GM13976 (cell line): ENCODE results near the gene XPNPEP2.

ENCODE experiments used
- DNase-seq: peaks from one replicate; pipeline ENCODE4 v3.0.0; 2012; ENCODE audit warnings: low spot score
- in situ Hi-C: fragments of 300-500 bp; cut with MboI; formaldehyde crosslinking; loops from one replicate; pipeline ENCODE4 v1.12.0; 2022; ENCODE audit warnings: low sequenced_read_pairs, mixed read lengths, inconsistent platforms; ENCODE audit not compliant: unreplicated experiment
- TF ChIP-seq, protein P1 (sequence below): IDR thresholded peaks from 2 replicates; pipeline ENCODE4 v1.5.1; 2012; ENCODE audit warnings: borderline replicate concordance, mild to moderate bottlenecking; ENCODE audit not compliant: insufficient read depth; ENCODE audit errors: extremely low read depth, missing control alignments, control extremely low read depth

The XPNPEP2 gene

DNA sequence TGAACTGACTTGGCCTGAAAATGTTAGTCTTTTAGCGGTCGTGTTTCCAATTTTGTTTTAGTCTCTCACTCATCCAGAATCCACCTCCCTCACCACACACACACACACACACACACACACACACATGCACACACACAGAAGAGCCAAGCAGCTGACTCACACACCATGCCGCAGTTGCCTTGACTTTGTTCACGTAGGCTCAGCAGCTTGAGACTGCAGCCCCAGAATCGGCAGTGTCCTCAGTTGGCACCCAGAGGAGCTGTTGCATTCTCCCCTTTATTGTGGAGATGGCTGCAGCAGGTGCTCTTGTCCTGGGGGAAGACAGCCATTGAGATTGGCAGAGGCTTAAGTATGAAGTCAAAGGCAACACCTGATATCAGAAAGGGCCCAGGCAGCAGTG lies 20.9 kb upstream of the XPNPEP2 start:
- no peak for DNase-seq
- in situ Hi-C loops, result no loop called here
- TF ChIP-seq, protein P1, sequence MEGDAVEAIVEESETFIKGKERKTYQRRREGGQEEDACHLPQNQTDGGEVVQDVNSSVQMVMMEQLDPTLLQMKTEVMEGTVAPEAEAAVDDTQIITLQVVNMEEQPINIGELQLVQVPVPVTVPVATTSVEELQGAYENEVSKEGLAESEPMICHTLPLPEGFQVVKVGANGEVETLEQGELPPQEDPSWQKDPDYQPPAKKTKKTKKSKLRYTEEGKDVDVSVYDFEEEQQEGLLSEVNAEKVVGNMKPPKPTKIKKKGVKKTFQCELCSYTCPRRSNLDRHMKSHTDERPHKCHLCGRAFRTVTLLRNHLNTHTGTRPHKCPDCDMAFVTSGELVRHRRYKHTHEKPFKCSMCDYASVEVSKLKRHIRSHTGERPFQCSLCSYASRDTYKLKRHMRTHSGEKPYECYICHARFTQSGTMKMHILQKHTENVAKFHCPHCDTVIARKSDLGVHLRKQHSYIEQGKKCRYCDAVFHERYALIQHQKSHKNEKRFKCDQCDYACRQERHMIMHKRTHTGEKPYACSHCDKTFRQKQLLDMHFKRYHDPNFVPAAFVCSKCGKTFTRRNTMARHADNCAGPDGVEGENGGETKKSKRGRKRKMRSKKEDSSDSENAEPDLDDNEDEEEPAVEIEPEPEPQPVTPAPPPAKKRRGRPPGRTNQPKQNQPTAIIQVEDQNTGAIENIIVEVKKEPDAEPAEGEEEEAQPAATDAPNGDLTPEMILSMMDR, result no peak

DNA sequence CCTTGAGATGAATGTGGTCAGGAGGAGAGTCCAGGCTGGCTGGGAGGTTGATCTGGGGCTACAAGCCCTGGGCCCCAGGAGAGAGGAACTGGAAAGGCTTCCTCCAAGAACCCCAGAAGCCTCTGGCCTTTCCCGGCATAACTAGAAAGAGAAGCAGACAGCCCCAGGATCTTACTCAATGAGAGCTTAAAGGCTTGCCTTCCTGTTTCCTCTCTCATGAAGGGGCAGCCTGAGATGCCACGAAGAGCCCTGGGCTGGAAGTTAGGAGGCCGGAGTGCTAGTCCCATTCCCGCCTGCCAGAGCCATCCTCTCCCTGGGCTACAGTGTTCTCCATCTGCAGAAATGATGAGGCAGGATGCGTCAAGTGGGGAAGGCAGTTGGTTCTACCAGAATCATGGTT lies 20.1 kb upstream of the XPNPEP2 start:
- in situ Hi-C loops, result no loop called here
- no peak for DNase-seq
- TF ChIP-seq, protein P1, result no peak

DNA sequence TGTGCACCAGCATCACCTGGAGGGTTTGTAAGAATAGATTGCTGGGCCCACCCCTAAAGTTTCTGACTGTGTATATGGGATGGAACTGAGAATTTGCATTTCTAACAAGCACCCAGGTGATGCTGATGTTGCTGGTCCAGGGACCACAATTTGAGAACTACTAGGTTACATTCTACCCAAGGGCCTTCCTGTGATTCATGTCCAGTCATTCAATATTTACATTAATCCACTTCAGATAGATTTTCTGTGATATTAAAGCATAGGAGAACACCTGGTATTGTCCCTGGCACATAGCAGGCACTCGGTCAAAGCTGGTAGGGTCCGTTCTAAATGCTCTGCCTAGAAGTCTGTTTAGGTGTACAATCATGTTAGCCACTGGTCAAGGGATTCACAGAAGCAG lies 19.5 kb upstream of the XPNPEP2 start:
- TF ChIP-seq, protein P1, result no peak
- no peak for DNase-seq
- in situ Hi-C loops, result no loop called here

DNA sequence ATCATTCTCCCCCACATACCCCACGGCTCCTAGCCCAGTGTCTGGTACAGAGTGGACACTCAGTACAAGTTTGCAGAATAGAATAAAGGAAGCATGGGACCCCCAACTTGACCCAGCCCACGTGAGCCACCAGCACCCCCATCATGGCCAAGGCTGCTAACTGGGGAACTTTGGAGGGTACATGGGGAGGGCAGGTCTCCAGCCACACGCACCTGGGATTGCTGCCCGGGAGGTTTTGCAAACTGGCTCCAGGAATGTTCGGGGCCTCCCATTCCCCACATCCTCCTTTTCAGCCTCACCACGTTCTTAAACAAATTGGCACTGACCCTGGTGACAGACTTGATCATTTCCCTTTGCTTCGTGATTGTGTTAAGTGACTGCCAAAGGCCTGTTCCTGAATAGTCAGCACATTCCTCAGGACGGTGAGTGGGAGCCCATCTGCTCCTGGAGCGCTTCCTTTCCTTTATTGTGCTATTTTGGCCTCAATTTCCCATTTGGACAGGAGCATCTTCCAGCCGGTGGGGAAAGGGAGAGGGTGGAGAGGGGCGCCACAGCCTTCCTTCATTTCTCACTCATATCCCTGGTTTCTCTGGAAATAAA lies 18.7 kb upstream of the XPNPEP2 start:
- DNase-seq, result no peak
- TF ChIP-seq, protein P1, result no peak
- in situ Hi-C loops, result no loop called here

DNA sequence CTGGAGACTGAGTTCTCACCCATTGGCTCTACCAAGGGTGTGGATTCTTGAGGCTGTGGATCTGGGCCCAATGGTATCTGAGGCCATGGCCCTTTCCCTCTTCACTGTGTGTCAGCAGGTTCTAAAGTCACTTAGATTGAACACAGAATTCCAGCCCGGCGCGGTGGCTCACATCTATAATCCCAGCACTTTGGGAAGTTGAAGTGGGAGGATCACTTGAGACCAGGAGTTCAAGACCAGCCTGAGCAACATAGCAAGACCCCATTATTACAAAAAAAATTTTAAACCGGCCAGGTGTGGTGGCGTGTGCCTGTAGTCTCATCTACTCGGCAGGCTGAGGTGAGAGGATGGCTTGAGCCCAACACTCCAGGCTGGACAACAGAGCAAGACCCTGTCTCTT lies 18.0 kb upstream of the XPNPEP2 start:
- no peak for DNase-seq
- in situ Hi-C loops, result no loop called here
- TF ChIP-seq, protein P1, result no peak

DNA sequence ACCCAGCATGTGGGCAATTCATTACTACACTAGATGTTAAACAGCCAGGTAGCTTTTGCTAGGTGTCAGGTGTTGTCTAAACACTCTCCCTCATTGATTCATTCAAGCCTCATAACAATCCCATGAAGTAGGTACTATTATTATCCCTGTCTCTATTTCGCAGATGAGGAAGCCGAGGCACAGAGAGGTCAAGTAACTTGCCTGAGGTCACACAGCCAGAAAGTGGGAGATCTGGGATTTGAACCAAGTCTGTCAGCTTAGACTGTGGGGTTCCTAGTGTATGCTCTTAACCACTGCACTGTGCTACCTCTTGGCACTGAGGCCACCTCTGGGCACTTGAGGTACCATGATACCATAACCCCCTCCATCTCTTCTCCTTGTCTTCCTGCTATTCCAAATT lies 17.4 kb upstream of the XPNPEP2 start:
- TF ChIP-seq, protein P1, result no peak
- in situ Hi-C loops, result no loop called here

DNA sequence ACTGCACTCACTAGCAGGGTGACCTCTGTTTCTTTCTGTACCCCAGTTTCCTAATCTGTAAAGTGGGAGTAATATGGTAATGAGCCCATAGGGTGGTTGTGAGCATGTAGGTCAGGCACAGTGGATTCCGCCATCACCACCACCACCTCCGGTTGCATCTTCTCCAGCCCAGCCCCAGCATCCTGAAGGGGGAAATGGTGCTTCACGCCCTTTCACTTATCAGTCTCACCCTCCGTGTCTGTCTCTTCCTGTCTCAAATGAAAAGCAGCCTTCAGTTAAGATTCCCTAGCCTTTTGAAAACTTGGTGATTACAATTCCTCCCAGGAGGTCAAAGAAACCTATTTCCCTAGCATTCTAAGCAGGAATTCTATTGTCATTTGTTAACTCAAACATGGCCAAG lies 16.9 kb upstream of the XPNPEP2 start:
- in situ Hi-C loops, result no loop called here
- no peak for DNase-seq
- TF ChIP-seq, protein P1, result no peak

More for the DNA sequence above, 17.4 kb upstream of the XPNPEP2 start:
- DNase-seq, result no peak
